Osteoblast (primary cell): ENCODE results near the gene IFRD2. TPM values are rescaled to one million over a fixed set of nuclear protein-coding genes. Genes with fewer than 3 reads are reported as not detected.

Experiments used
- DNase-seq: peaks from one replicate; pipeline ENCODE4 v3.0.0; 2011; ENCODE audit warnings: low spot score, mixed read lengths; ENCODE audit not compliant: insufficient read length; ENCODE audit errors: missing footprints
- H2AFZ ChIP-seq: 2 replicates; pipeline ENCODE4 v1.6.0; 2011; ENCODE audit warnings: mild to moderate bottlenecking, low read length
- H3K27ac ChIP-seq: 2 replicates; pipeline ENCODE4 v1.5.1; 2011; ENCODE audit warnings: mild to moderate bottlenecking, low read depth, low read length, moderate library complexity
- H3K27me3 ChIP-seq: 2 replicates; pipeline ENCODE4 v1.6.0; 2012; ENCODE audit warnings: mild to moderate bottlenecking, control low read depth, inconsistent platforms, low read length, moderate library complexity; ENCODE audit not compliant: insufficient read depth
- H3K36me3 ChIP-seq: 2 replicates; pipeline ENCODE4 v1.5.1; 2011; ENCODE audit warnings: mild to moderate bottlenecking, low read length, control low read depth, moderate library complexity; ENCODE audit not compliant: insufficient read depth
- H3K4me1 ChIP-seq: 2 replicates; pipeline ENCODE4 v1.5.1; 2011; ENCODE audit warnings: mild to moderate bottlenecking, low read length, control low read depth, moderate library complexity; ENCODE audit not compliant: insufficient read depth
- H3K4me2 ChIP-seq: 2 replicates; pipeline ENCODE4 v1.6.0; 2011; ENCODE audit warnings: mild to moderate bottlenecking, low read length; ENCODE audit not compliant: insufficient read depth
- H3K4me3 ChIP-seq: fragments of 200-600 bp; sonication (generic); 3 replicates; pipeline ENCODE4 v1.5.1; 2012; ENCODE audit warnings: mild to moderate bottlenecking, low read length, inconsistent platforms; ENCODE audit not compliant: insufficient read depth
- H3K79me2 ChIP-seq: 2 replicates; pipeline ENCODE4 v1.6.0; 2012; ENCODE audit warnings: mild to moderate bottlenecking, low read length, control low read depth, inconsistent platforms; ENCODE audit not compliant: insufficient read depth
- H3K9me3 ChIP-seq: 2 replicates; pipeline ENCODE4 v1.5.1; 2011; ENCODE audit warnings: low read depth, low read length, control low read depth
- H4K20me1 ChIP-seq: 2 replicates; pipeline ENCODE4 v1.6.0; 2012; ENCODE audit warnings: mild to moderate bottlenecking, low read length, control low read depth; ENCODE audit not compliant: insufficient read depth
- CTCF ChIP-seq: IDR thresholded peaks from 2 replicates; pipeline ENCODE4 v1.5.1; 2011; ENCODE audit warnings: mild to moderate bottlenecking, low read depth, low read length, moderate library complexity; ENCODE audit errors: extremely low read depth
- total RNA-seq: library from RNA; depleted of rRNA; stranded (reverse); fragments of >200 nt; gene quantifications from 2 replicates; pipeline ENCODE4 v1.2.3, GENCODE V29; 2012

The IFRD2 gene
- total RNA-seq, 1 donor, result 65.1 TPM

- Histone ChIP-seq H3K27ac (peak overlapping the region; percentile 84), H3K4me2 (peak overlapping the region; percentile 83), H2AFZ (peak overlapping the region; percentile 25), H3K4me1 (peaks cover 64% of the 10 kb centered on the region), H4K20me1 (peaks cover 33% of the 10 kb centered on the region), H3K27me3 (no peaks in the 10 kb centered on the region), H3K4me3 (peak overlapping the region; percentile 90), H3K79me2 (peaks cover 83% of the 10 kb centered on the region), H3K9me3 (no peaks in the 10 kb centered on the region), H3K36me3 (peaks cover 9% of the 10 kb centered on the region)
- DNase-seq, result peak; percentile 81
- no peak for TF ChIP-seq CTCF
Measured at GRCh38 chr3:50336452-50337174, 44.4 kb upstream of the IFRD2 start.

- peaks cover 30% of the 10 kb centered on the region for H3K36me3 ChIP-seq
- no peaks in the 10 kb centered on the region for H3K27me3 ChIP-seq
- peaks cover 50% of the 10 kb centered on the region for H3K4me1 ChIP-seq
- H2AFZ ChIP-seq, result no peak overlapping the region
- H4K20me1 ChIP-seq, result peaks cover 49% of the 10 kb centered on the region
- no peak for TF ChIP-seq CTCF
- peak overlapping the region; percentile 84 for H3K27ac ChIP-seq
- peak overlapping the region; percentile 83 for H3K4me2 ChIP-seq
- no peaks in the 10 kb centered on the region for H3K9me3 ChIP-seq
- H3K4me3 ChIP-seq, result peak overlapping the region; percentile 37
- no peak for DNase-seq
- peaks cover 91% of the 10 kb centered on the region for H3K79me2 ChIP-seq
Measured at GRCh38 chr3:50334339-50335075, 42.3 kb upstream of the IFRD2 start.

- Histone ChIP-seq H3K4me3 (peak overlapping the region; percentile 37), H3K27ac (peak overlapping the region; percentile 84), H3K27me3 (no peaks in the 10 kb centered on the region), H3K4me2 (peak overlapping the region; percentile 83), H3K4me1 (peaks cover 45% of the 10 kb centered on the region), H3K9me3 (no peaks in the 10 kb centered on the region), H2AFZ (no peak overlapping the region), H4K20me1 (peaks cover 49% of the 10 kb centered on the region), H3K36me3 (peaks cover 34% of the 10 kb centered on the region), H3K79me2 (peaks cover 86% of the 10 kb centered on the region)
- no peak for TF ChIP-seq CTCF
- peak; percentile 97 for DNase-seq
Measured at GRCh38 chr3:50333744-50334328, 41.6 kb upstream of the IFRD2 start.
